ENCODE measurements around the gene PPP3CA.
"Not testable (repeated sequence)": the region's sequence is repeated elsewhere in the genome, so short reads cannot be mapped to it uniquely, and the experiment has no call there.

The PPP3CA gene

GRCh38 chr4:101252721-101253120 lies 94.6 kb downstream of the PPP3CA start:
- no peak for DNase-seq (ENCODE audit: low read depth)

GRCh38 chr4:101251261-101251660 lies 96.1 kb downstream of the PPP3CA start:
- no peak for DNase-seq (ENCODE audit: low read depth)

- no peak for DNase-seq (ENCODE audit: low read depth)
These were observed 103.0 kb downstream of the PPP3CA start for GRCh38 chr4:101244349-101244748.

- DNase-seq (ENCODE audit: low read depth) = no peak
These were observed 104.9 kb downstream of the PPP3CA start for GRCh38 chr4:101242441-101242840.

- no peak for DNase-seq (ENCODE audit: low read depth)
These were observed 107.2 kb downstream of the PPP3CA start for GRCh38 chr4:101240099-101240498.

- no peak for DNase-seq (ENCODE audit: low read depth)
These were observed 107.7 kb downstream of the PPP3CA start for GRCh38 chr4:101239665-101240064.

DNA sequence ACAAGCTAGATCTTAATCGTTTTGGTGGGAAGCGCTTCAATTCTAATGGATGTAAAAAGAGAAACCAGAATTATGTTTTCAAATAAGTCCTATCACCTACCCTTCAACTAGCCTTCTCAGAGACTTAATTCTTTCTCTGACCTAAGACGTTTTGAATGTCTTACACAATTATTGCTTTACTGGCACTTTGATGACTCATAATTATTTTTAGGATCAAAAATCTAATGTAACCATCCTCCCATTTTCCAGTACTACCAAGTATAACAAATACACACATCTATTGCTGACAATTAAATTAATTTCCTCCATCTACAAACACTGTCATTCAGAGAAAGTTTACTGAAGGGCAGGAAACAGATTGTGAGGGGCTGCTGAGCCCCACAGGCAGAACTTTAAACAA lies 108.6 kb downstream of the PPP3CA start:
- DNase-seq (ENCODE audit: low read depth) = no peak

DNA sequence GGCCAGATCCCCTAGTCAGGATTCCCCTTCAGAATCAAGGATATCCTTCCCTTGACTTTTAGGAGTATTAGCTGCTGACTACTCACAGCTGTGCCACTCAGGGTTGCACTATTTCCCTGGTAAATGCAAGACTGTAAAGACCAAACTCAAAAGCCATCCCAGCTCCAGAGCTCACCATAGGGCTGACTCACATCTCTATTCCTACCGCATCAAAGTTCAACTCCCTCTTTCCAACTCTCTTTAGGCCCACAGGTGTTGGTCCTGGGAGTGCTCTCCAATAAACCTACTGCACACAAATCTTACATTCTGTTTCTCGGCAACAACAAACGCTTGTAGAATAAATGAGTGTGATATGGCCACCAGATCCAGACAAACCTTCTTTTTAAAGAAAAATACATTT lies 109.6 kb downstream of the PPP3CA start:
- DNase-seq (ENCODE audit: low read depth) = no peak

DNA sequence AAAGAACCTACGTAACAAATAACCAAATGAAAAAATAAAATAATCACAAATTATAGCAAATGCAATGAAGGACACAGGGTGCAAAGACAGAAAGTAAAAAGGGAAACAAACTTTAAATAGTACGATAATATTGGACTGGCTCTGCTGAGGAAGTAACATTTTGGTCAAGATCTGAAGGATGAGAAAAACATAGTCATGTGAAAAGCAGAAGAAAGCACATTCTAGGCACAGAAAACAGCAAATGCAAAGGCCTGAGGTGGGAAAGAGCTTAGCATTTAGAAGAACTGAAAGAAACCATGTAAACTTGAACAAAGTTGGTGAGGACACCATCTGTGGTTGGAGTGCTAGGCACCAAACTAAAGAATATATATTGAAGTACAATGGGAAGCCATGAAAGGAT lies 111.2 kb downstream of the PPP3CA start:
- DNase-seq (ENCODE audit: low read depth) = no peak

GRCh38 chr4:101234141-101234540 lies 113.2 kb downstream of the PPP3CA start:
- DNase-seq (ENCODE audit: low read depth) = not testable (repeated sequence)

- no peak for DNase-seq (ENCODE audit: low read depth)
These were observed 115.1 kb downstream of the PPP3CA start for GRCh38 chr4:101232074-101232776.

GRCh38 chr4:101230801-101231426 lies 116.4 kb downstream of the PPP3CA start:
- DNase-seq (ENCODE audit: low read depth) = no peak

- DNase-seq (ENCODE audit: low read depth) = no peak
These were observed 118.2 kb downstream of the PPP3CA start for GRCh38 chr4:101229116-101229515.

GRCh38 chr4:101227715-101228114 lies 119.6 kb downstream of the PPP3CA start:
- no peak for DNase-seq (ENCODE audit: low read depth)

DNA sequence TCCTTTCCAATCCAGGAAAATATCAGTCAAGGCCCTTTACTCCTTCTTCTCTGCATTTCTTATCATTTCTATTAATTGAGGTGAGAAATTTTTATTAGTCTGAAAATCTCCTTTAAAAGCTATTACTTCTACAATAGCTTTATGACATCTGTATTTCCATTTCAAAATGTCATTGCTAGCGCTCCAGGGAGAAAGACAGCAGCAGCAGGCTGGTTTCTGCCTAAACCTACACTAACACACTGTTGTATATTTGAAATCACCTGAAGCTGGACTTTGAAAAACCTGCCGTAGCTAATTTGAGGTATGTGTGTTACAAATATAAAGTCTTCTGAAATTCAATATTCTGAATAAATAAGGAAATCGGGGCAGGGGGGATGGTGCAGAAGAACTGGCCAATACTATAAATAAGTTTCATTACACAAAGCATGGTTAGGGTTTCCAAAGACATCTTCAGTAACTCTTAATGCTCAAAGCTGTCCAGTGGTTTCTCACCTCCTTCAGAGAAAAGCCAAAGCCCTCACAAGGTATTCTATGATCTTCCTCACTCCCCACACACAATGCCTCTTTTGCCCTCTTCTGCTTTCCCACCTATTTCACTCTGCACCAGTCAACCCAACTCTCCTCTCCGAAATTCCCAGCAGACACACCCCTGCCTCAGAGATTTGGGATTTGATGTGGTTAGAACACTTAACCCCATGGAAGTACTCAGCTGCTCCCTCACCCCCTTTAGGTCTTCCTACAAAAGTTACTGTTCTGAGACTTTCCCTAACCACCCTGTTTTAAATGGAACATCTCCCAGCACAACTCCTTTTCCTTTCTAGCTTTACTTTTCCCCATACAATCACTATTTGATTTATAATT lies 122.7 kb downstream of the PPP3CA start:
- DNase-seq (ENCODE audit: low read depth) = no peak

DNA sequence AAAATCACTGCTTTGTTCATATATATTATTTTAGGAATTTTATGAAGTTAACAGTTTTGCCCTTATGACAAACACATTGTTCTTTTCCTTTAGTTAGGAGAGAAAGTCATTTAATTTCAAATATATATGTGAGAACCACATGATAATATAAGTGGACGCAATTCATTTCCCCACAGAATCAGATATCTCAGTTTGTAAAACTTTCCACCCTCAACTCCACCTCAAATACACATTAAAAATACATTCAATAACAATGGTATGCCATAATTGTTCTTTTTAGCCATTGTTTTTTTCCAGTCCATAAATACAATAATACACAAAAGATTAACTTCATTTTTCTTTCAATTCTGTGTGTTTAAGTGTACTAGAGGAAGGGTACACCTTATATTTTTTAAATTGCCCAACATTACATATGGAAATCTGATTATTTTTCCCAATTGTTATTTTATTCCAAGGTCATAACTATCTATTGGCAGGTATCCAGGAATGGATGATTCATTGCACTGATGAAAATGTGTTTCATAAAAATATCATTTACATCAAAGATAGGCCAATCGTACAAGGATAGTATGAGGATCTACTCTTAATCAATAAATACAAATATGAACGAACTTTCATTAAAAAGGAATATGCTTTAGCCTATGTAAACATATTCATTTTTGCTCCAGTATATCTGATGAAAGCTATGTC lies 125.0 kb downstream of the PPP3CA start:
- DNase-seq (ENCODE audit: low read depth) = no peak

- no peak for DNase-seq (ENCODE audit: low read depth)
These were observed 126.0 kb downstream of the PPP3CA start for GRCh38 chr4:101221294-101221693.

DNA sequence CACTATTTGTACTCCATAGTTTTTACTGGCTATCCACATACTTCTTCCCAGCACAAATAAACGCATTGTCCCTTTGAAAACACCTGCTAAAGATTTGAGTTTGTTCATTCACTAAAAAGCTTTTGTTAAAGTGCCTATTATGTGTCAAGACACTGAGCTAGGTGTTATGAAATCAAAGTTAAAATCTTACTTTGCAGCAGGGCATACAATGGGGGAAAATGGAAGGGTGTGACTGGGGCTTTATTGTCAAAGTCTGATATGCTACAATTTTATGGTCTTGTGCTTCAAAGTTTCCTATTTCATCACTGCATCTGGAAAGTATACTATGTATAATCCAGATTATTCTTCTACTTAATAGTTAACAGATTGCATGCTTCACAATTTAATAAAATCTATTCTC lies 128.4 kb downstream of the PPP3CA start:
- no peak for DNase-seq (ENCODE audit: low read depth)

GRCh38 chr4:101218346-101218745 lies 129.0 kb downstream of the PPP3CA start:
- DNase-seq (ENCODE audit: low read depth) = no peak

DNA sequence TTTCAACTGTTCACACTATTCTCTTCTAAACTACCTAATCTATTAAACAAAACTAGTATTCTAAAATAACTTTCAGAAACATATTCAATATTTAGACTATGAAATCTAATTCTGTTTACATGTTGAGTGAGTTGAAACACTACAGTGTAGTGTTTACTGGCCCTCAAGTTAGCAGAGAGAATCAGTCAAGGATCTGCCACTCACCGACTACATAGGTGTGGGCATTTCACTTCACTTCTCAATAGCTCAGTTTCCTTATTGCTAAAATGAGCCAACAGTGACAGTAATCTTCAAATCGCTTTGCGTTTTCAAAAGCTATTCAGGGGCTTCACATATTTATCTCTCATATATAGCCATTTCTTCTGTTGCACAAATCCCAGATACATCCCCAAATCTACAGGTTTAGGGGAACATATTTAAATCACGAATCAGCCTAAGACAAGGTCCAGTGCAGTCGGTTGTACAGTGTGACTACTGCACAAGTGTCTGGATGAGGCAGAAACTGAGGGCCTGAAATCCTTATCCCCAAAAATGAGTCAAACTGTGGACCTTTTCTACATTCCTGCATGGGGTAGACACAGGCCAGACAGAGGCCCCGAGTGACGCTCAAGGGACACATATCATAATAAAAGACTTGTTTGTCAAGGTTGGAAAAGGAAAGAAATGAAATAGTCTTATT lies 129.8 kb downstream of the PPP3CA start:
- no peak for DNase-seq (ENCODE audit: low read depth)

DNA sequence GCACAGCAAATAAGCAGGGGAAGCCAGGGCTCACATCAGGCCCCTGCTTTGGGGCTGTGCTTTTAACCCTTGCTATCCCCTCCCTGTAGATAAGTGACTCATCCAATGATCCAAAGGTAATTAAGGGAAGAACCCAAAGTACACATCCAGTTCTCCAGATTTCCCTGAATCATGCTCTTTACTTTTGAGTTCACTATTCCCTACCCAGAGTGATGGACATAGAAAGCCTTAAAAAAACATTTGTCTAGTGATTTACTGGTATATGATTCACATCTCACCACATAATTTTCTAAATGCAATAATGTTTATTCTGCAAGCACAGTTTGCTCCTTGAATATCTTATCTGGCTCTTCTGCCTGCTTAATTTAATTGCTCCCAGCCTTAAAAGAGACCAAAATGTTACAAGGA lies 136.2 kb downstream of the PPP3CA start:
- no peak for DNase-seq (ENCODE audit: low read depth)

GRCh38 chr4:101210331-101210730 lies 137.0 kb downstream of the PPP3CA start:
- DNase-seq (ENCODE audit: low read depth) = no peak
